ENCODE measurements around the gene ITGAV.

ITGAV gene

DNA sequence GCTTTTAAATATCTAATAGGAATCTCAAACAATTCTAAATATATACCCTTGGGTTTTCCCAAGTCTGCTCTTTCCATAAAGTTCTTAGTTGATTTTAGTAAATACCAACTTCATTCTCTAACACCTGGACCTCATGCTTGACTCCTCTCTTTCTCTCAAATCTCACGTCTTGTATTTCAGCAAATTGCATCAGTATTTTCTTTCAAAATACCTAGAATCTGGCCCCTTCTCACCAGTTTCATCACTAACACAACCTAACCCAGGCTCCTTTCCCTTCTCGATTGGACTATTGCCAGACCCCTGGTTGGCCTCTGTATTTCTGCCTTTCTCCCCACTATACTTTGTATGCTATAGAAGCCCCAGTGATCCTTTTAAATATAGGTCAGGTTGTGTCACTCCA lies 81.0 kb downstream of the ITGAV start:
- H3K27ac ChIP-seq (replicated peaks; ENCODE audit: low read length) = no peak overlapping the region
- H4K91ac ChIP-seq (ENCODE audit: low read depth, low read length, poor library complexity) = no peak overlapping the region

DNA sequence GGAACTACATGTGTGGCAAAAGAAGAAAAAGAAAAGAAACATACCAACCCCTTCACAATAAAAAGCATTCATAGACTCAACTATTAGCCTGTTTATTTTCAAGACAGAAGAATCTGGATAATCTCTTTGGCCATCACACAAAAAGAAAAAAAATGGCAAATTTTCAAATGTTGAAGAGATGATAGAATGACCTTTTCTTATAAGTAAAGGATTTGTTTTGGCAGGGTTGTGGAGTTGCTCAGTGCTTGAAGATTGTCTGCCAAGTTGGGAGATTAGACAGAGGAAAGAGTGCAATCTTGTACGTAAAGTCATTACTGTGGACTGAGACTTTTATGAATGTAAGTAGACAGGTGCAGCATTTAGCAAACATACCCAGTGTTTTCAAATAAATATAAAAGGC lies 85.5 kb downstream of the ITGAV start:
- H3K23ac ChIP-seq (ENCODE audit: low read depth, low read length, poor library complexity) = no peak overlapping the region
- no peak overlapping the region for H2BK5ac ChIP-seq (ENCODE audit: low read length)
- peaks cover 14 to 99% of the 10 kb centered on the region in 2 donors for H3K36me3 ChIP-seq (replicated peaks in 1 of 2; ENCODE audit: control insufficient read depth in 2 of 2, insufficient read depth in 2 of 2, low read length in 2 of 2)
- no peak overlapping the region for H4K8ac ChIP-seq (ENCODE audit: low read depth, low read length)
- DNase-seq (ENCODE audit: low spot score) = no peak
- no peak overlapping the region for H3K18ac ChIP-seq (ENCODE audit: low read length)
- no peak overlapping the region for H2BK15ac ChIP-seq (ENCODE audit: low read length)
- H3K9ac ChIP-seq (ENCODE audit: low read depth, low read length, poor library complexity) = no peak overlapping the region
- no peak overlapping the region for H3K4me3 ChIP-seq (ENCODE audit: low read length in 2 of 2)
- no peak overlapping the region for H2AFZ ChIP-seq (ENCODE audit: low read length)
- H3K4ac ChIP-seq (ENCODE audit: low read length) = no peak overlapping the region
- no peak overlapping the region for H3K14ac ChIP-seq (ENCODE audit: low read length)
- H3K4me2 ChIP-seq (ENCODE audit: insufficient read depth, low read length, poor library complexity, severe bottlenecking) = no peak overlapping the region
- WGBS, 2 donors (ENCODE audit: extremely low coverage in 2 of 2, insufficient read length in 2 of 2, insufficient replicate concordance in 1 of 2) = no CpG with 5 or more reads among the region's 1 CpG
- no peak overlapping the region for H2BK12ac ChIP-seq (ENCODE audit: low read length)
- H3K4me1 ChIP-seq (ENCODE audit: control insufficient read depth in 2 of 2, insufficient read depth in 1 of 2, low read depth in 1 of 2, low read length in 2 of 2) = no peaks in the 10 kb centered on the region
- no peak overlapping the region for H4K91ac ChIP-seq (ENCODE audit: low read depth, low read length, poor library complexity)
- no peak overlapping the region for H2BK120ac ChIP-seq (ENCODE audit: low read depth, low read length)
- H3K27ac ChIP-seq (replicated peaks; ENCODE audit: low read length) = no peak overlapping the region
- no peak overlapping the region for H2AK5ac ChIP-seq (ENCODE audit: low read depth, low read length)
- no peaks in the 10 kb centered on the region for H3K27me3 ChIP-seq (ENCODE audit: control insufficient read depth in 3 of 3, insufficient read depth in 3 of 3, low read depth in 1 of 3, low read length in 3 of 3)
- H3K9me3 ChIP-seq (replicated peaks in 1 of 2; ENCODE audit: control insufficient read depth in 2 of 2, insufficient read depth in 1 of 2, low read depth in 1 of 2, low read length in 2 of 2) = peaks cover 7 to 24% of the 10 kb centered on the region in 2 donors
- no peaks in the 10 kb centered on the region for H3K79me1 ChIP-seq (ENCODE audit: low read depth, low read length)

More for the DNA sequence above, 81.0 kb downstream of the ITGAV start:
- Histone ChIP-seq H3K9ac (ENCODE audit: low read depth, low read length, poor library complexity) (no peak overlapping the region), H3K4me1 (ENCODE audit: control insufficient read depth in 2 of 2, insufficient read depth in 1 of 2, low read depth in 1 of 2, low read length in 2 of 2) (no peaks in the 10 kb centered on the region), H2BK15ac (ENCODE audit: low read length) (no peak overlapping the region), H3K18ac (ENCODE audit: low read length) (no peak overlapping the region), H3K79me1 (ENCODE audit: low read depth, low read length) (no peaks in the 10 kb centered on the region), H2AFZ (ENCODE audit: low read length) (no peak overlapping the region), H3K4ac (ENCODE audit: low read length) (no peak overlapping the region), H2BK12ac (ENCODE audit: low read length) (no peak overlapping the region), H3K4me3 (ENCODE audit: low read length in 2 of 2) (no peak overlapping the region), H3K14ac (ENCODE audit: low read length) (no peak overlapping the region), H4K8ac (ENCODE audit: low read depth, low read length) (no peak overlapping the region), H3K27me3 (ENCODE audit: control insufficient read depth in 3 of 3, insufficient read depth in 3 of 3, low read depth in 1 of 3, low read length in 3 of 3) (no peaks in the 10 kb centered on the region), H3K36me3 (replicated peaks in 1 of 2; ENCODE audit: control insufficient read depth in 2 of 2, insufficient read depth in 2 of 2, low read length in 2 of 2) (peaks cover 21 to 97% of the 10 kb centered on the region in 2 donors), H3K9me3 (replicated peaks in 1 of 2; ENCODE audit: control insufficient read depth in 2 of 2, insufficient read depth in 1 of 2, low read depth in 1 of 2, low read length in 2 of 2) (peaks cover 7 to 27% of the 10 kb centered on the region in 2 donors), H2AK5ac (ENCODE audit: low read depth, low read length) (no peak overlapping the region), H3K23ac (ENCODE audit: low read depth, low read length, poor library complexity) (no peak overlapping the region), H3K4me2 (ENCODE audit: insufficient read depth, low read length, poor library complexity, severe bottlenecking) (no peak overlapping the region), H2BK120ac (ENCODE audit: low read depth, low read length) (no peak overlapping the region), H2BK5ac (ENCODE audit: low read length) (no peak overlapping the region)
- DNase-seq (ENCODE audit: low spot score) = no peak
- no CpG with 5 or more reads among the region's 2 CpGs for WGBS, 2 donors (ENCODE audit: extremely low coverage in 2 of 2, insufficient read length in 2 of 2, insufficient replicate concordance in 1 of 2)

DNA sequence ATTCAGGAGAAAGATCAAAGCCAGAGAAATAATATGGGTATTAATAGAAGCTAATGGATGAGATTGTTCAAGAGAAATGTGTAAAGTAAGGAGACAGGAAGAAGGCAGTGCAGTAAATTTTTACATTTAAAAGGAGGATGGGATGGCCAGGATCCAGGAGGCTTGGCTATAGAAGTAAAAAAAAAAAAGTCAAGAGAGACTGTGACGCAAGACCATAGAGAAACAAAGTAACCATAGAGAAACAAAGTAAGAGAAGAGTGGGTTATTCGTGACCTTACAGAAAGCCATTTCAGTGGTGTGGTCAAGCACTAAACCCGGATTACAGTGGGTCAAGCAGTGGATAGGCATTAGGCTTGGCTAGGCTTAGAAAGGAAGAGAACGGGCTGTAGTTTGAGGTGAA lies 93.5 kb downstream of the ITGAV start:
- no peak overlapping the region for H2AFZ ChIP-seq (ENCODE audit: low read length)
- H3K27ac ChIP-seq (replicated peaks; ENCODE audit: low read length) = no peak overlapping the region
- H3K36me3 ChIP-seq (replicated peaks in 1 of 2; ENCODE audit: control insufficient read depth in 2 of 2, insufficient read depth in 2 of 2, low read length in 2 of 2) = peaks cover 0 to 21% of the 10 kb centered on the region in 2 donors
- no peak overlapping the region for H3K4ac ChIP-seq (ENCODE audit: low read length)
- H3K14ac ChIP-seq (ENCODE audit: low read length) = no peak overlapping the region
- no peak overlapping the region for H4K8ac ChIP-seq (ENCODE audit: low read depth, low read length)
- H3K9me3 ChIP-seq (replicated peaks in 1 of 2; ENCODE audit: control insufficient read depth in 2 of 2, insufficient read depth in 1 of 2, low read depth in 1 of 2, low read length in 2 of 2) = peaks cover 0 to 10% of the 10 kb centered on the region in 2 donors
- no peak for DNase-seq (ENCODE audit: low spot score)
- no peak overlapping the region for H3K18ac ChIP-seq (ENCODE audit: low read length)
- H3K23ac ChIP-seq (ENCODE audit: low read depth, low read length, poor library complexity) = no peak overlapping the region
- no peaks in the 10 kb centered on the region for H3K27me3 ChIP-seq (ENCODE audit: control insufficient read depth in 3 of 3, insufficient read depth in 3 of 3, low read depth in 1 of 3, low read length in 3 of 3)
- H4K91ac ChIP-seq (ENCODE audit: low read depth, low read length, poor library complexity) = no peak overlapping the region
- no peak overlapping the region for H3K4me2 ChIP-seq (ENCODE audit: insufficient read depth, low read length, poor library complexity, severe bottlenecking)
- H2BK120ac ChIP-seq (ENCODE audit: low read depth, low read length) = no peak overlapping the region
- WGBS, 2 donors (ENCODE audit: extremely low coverage in 2 of 2, insufficient read length in 2 of 2, insufficient replicate concordance in 1 of 2) = no CpG with 5 or more reads among the region's 4 CpGs
- H3K4me3 ChIP-seq (ENCODE audit: low read length in 2 of 2) = no peak overlapping the region
- no peak overlapping the region for H2BK15ac ChIP-seq (ENCODE audit: low read length)
- no peak overlapping the region for H2AK5ac ChIP-seq (ENCODE audit: low read depth, low read length)
- no peak overlapping the region for H3K9ac ChIP-seq (ENCODE audit: low read depth, low read length, poor library complexity)
- H3K79me1 ChIP-seq (ENCODE audit: low read depth, low read length) = no peaks in the 10 kb centered on the region
- no peaks in the 10 kb centered on the region for H3K4me1 ChIP-seq (ENCODE audit: control insufficient read depth in 2 of 2, insufficient read depth in 1 of 2, low read depth in 1 of 2, low read length in 2 of 2)
- no peak overlapping the region for H2BK12ac ChIP-seq (ENCODE audit: low read length)
- H2BK5ac ChIP-seq (ENCODE audit: low read length) = no peak overlapping the region

DNA sequence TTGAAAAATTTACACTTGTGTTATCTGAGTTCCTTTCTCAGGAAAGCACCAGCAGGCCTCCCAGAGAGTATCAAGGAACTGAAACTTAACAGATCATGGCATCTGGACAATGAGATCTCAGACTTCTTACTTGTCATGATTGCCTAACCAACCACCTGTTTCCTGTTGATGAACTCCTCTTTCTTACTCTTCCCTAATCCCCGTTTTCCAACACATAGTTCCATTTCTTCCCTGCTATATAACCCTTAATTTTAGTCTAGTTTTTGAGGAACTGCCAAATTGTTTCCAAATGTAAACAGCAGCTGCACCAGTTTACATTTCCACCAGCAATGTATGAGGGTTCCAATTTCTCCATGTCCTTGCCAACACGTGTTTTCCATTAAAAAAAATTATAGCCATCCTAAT lies 98.0 kb downstream of the ITGAV start:
- Histone ChIP-seq H3K14ac (ENCODE audit: low read length) (no peak overlapping the region), H3K4me2 (ENCODE audit: insufficient read depth, low read length, poor library complexity, severe bottlenecking) (no peak overlapping the region), H3K36me3 (replicated peaks in 1 of 2; ENCODE audit: control insufficient read depth in 2 of 2, insufficient read depth in 2 of 2, low read length in 2 of 2) (no peaks in the 10 kb centered on the region), H3K27me3 (ENCODE audit: control insufficient read depth in 3 of 3, insufficient read depth in 3 of 3, low read depth in 1 of 3, low read length in 3 of 3) (no peaks in the 10 kb centered on the region), H3K4me1 (ENCODE audit: control insufficient read depth in 2 of 2, insufficient read depth in 1 of 2, low read depth in 1 of 2, low read length in 2 of 2) (no peaks in the 10 kb centered on the region), H3K18ac (ENCODE audit: low read length) (no peak overlapping the region), H3K79me1 (ENCODE audit: low read depth, low read length) (no peaks in the 10 kb centered on the region), H4K8ac (ENCODE audit: low read depth, low read length) (no peak overlapping the region), H2AK5ac (ENCODE audit: low read depth, low read length) (no peak overlapping the region), H3K9ac (ENCODE audit: low read depth, low read length, poor library complexity) (no peak overlapping the region), H3K27ac (replicated peaks; ENCODE audit: low read length) (no peak overlapping the region), H3K9me3 (replicated peaks in 1 of 2; ENCODE audit: control insufficient read depth in 2 of 2, insufficient read depth in 1 of 2, low read depth in 1 of 2, low read length in 2 of 2) (peaks cover 0 to 10% of the 10 kb centered on the region in 2 donors), H2BK12ac (ENCODE audit: low read length) (no peak overlapping the region), H2BK120ac (ENCODE audit: low read depth, low read length) (no peak overlapping the region), H2BK15ac (ENCODE audit: low read length) (no peak overlapping the region), H2AFZ (ENCODE audit: low read length) (no peak overlapping the region), H3K23ac (ENCODE audit: low read depth, low read length, poor library complexity) (no peak overlapping the region), H4K91ac (ENCODE audit: low read depth, low read length, poor library complexity) (no peak overlapping the region), H3K4ac (ENCODE audit: low read length) (no peak overlapping the region), H3K4me3 (ENCODE audit: low read length in 2 of 2) (no peak overlapping the region), H2BK5ac (ENCODE audit: low read length) (no peak overlapping the region)
- no peak for DNase-seq (ENCODE audit: low spot score)
- 100% methylated on average over 1 of the region's 2 CpGs; no CpG with 5 or more reads in 1 of the 2 donors for WGBS, 2 donors (ENCODE audit: extremely low coverage in 2 of 2, insufficient read length in 2 of 2, insufficient replicate concordance in 1 of 2)
